K562 (cell line): ENCODE data around the gene DEGS1.

Experiments used
- MXI1 ChIP-seq: IDR thresholded peaks from 2 replicates; pipeline ENCODE4 v1.6.1; 2011; ENCODE audit warnings: low read depth, mild to moderate bottlenecking, improper control_type of control experiment, low read length
- SMC3 ChIP-seq: conservative IDR thresholded peaks from 2 replicates; pipeline ENCODE4 v1.6.1; 2011; ENCODE audit warnings: low read depth, low read length, improper control_type of control experiment; ENCODE audit not compliant: insufficient read depth
- SREBF1 ChIP-seq: fragments of 150-350 bp; IDR thresholded peaks from 2 replicates; pipeline ENCODE4 v1.6.1; 2014; ENCODE audit warnings: antibody characterized with exemption, low read depth, low read length, borderline replicate concordance
- ZC3H4 ChIP-seq: sonication (generic); formaldehyde crosslinking; IDR thresholded peaks from 2 replicates; pipeline ENCODE4 v1.9.0; 2021; ENCODE audit warnings: missing genetic modification reagents, borderline replicate concordance
- ZNF583 ChIP-seq: fragments of 250-450 bp; sonication (Bioruptor Pico); IDR thresholded peaks from 2 replicates; pipeline ENCODE4 v1.4.0; 2020
- TF ChIP-seq, protein P1 (sequence below), 3 experiments: IDR thresholded peaks in 2 of 3; conservative IDR thresholded peaks in 1 of 3; 2 replicates each; pipeline ENCODE4 v1.5.1; 2011 to 2012; ENCODE audit warnings: low read length in 3 of 3, mild to moderate bottlenecking in 3 of 3, control low read depth in 2 of 3, improper control_type of control experiment in 1 of 3, inconsistent platforms in 1 of 3, low read depth in 1 of 3, mixed read lengths in 1 of 3, moderate library complexity in 1 of 3; ENCODE audit not compliant: insufficient read depth in 2 of 3

DNA sequence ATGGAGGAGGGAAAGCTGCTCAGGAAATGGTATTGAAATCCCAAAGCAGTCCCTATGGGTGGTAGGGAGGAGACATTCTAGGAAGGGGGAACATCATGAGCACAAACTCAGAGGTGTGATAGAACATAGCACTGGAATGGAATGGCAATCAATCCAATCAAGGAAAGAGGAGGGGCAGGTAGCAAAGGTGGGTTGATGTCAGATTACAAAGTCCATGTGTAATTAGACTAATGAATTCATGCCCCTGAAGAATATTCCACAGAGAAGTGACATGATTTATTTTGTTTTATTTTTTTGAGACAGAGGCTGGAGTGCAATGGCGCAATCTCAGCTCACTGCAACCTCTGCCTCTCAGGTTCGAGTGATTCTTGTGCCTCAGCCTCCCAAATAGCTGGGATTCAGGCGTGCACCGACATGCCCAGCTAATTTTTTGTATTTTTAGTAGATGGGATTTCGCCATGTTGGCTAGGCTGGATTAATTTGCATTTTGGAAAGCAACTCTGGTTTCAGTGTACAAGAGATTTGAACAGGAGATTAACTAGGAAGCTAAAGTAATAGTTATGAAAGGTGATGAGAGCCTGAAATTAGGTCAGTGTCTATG lies 36.1 kb downstream of the DEGS1 start:
- TF ChIP-seq SREBF1: no peak
- no peak for TF ChIP-seq ZC3H4 (CRISPR knock-in tag)
- TF ChIP-seq ZNF583 (CRISPR knock-in tag): no peak
- TF ChIP-seq, protein P1, sequence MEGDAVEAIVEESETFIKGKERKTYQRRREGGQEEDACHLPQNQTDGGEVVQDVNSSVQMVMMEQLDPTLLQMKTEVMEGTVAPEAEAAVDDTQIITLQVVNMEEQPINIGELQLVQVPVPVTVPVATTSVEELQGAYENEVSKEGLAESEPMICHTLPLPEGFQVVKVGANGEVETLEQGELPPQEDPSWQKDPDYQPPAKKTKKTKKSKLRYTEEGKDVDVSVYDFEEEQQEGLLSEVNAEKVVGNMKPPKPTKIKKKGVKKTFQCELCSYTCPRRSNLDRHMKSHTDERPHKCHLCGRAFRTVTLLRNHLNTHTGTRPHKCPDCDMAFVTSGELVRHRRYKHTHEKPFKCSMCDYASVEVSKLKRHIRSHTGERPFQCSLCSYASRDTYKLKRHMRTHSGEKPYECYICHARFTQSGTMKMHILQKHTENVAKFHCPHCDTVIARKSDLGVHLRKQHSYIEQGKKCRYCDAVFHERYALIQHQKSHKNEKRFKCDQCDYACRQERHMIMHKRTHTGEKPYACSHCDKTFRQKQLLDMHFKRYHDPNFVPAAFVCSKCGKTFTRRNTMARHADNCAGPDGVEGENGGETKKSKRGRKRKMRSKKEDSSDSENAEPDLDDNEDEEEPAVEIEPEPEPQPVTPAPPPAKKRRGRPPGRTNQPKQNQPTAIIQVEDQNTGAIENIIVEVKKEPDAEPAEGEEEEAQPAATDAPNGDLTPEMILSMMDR (IDR thresholded peaks at IDR 0.05 in 2 of 3, conservative IDR thresholded peaks at IDR 0.05 in 1 of 3; ENCODE audit: insufficient read depth in 2 of 3, low read depth in 1 of 3, low read length in 3 of 3): no peak
- TF ChIP-seq MXI1: no peak
- no peak for TF ChIP-seq SMC3
